ENCODE data around the gene ACSL1.
"Not testable (repeated sequence)": the region's sequence is repeated elsewhere in the genome, so short reads cannot be mapped to it uniquely, and the experiment has no call there.

ACSL1 gene

DNA sequence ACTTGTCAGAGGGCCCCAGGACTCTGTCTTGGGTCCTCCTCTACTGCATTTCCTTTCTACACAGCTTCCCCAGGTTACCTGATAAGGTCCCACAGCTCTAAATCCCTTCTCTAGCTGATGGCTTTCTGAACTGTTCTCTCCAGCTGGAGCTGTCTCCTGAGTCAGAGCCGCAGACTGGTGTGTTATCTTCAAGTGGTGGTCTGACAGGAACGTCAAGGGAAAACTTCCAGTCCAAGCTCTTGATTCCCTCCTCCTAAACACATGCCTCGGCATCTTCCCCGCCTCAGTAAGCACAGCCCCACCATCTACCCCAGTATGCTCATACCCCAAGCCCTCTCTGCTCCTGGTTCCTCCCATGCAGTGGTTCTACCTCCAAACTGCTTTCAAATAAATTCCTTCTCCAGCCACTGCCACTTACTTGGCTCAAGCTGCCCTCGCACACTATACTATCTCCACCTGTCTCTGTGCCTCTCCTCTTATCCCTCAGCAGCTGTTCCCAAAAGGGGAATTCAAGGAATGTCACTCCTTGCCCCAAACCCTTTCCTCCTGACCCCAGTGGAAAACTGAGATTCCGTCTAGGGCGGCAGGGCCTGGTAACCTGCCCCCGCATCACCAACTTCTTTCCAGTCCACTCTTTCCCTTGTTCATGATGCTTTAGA, 74.7 kb downstream of the ACSL1 start:
- DNase-seq, result no peak

DNA sequence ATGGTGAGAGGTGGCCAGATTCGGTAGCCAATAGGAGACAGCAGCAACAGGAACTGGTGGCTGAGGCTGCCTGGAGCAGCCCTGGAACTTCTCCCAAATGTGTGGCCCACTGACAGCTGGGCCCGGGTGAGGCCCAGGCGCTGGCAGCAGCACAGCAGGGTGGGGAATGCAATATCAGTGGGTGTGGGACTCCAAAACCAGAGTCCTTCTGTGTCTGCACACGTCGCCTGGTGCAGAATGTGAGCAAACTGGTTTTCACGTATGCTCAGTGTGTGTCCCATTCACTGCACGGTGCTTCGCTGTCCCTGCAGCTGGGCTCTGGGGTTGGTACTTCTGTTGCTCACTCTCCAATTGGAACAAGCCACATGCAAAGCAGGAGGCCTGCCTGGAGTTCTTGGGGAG, 77.5 kb downstream of the ACSL1 start:
- no peak for DNase-seq

DNA sequence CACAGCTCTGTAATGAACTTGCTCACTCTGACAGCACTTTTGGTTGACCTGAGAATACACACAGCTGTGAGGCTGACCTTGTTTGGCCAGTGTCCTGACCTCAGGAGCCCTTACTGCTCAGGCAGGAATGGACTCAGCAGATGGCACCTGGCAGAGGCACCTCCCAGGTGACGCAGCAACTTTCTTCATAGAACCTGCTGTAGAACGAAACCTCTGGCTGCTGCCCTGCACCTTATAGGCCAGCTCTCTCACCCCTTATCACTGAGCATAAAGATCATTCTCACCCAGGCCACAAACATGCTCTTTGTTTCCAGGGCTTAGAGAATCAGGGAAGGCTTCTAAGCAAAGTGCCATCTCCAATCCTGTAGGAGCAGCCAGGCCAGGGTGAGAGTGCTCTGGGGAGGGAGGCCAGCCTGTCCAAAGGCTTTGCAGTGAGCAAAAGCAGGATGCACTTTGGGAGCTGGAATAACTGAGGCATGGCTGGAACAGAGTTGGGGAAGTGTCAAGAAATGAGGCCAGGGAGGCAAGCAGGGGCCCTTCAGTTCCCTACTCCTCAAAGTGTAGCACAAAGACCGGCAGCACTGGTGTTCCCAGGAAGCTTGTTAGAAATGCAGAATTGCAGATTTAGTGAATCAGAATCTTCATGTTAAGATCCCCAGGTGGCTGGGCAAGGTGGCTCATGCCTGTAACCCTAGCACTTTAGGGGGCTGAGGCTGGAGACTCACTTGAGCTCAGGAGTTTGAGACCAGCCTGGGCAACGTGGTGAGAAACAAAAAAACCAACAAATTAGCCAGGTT, 78.5 kb downstream of the ACSL1 start:
- no peak for DNase-seq

DNA sequence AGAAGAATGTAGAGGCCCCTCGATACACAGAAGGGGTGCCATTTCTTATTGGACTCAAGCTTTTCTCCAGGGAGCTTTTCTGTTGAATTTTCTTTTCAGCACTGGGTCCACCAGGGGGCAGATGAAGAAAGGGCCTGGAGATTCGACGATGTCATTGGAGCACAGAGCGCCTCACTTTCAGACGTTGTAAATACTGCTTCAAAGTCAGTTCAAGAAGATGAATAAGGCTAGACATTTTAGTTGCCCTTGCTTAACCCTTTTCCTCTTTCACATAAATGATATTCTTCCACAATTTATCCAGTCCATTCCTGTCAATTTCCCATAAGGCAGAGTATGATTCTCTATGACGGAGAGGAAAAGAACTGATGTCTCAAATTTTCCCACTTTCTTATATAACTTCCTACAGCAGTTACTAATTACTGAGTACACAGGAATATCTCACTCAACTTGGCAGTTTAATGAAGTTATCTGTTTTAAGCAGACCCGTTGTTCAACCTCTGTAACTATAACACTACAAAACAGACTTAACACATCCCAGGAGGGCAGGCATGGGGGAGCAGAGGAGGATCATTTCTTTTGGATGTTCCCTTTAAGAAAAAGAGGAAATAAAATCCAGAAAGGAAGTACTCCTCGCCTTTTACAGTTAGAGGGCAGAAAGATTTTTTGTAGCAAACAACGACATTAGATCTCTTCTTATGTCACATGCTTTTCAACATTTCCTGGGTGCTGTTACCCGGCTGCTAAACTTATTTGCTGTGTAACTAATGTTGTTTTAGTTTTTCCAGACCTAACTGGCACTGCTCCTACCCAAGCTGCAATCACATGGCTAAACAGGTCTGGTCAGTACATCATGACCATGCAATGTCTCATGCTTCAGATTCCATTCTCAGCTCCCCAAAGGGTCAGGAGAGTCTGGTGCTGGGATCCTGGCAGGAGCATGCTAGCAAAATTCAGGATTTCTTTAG, 79.7 kb downstream of the ACSL1 start:
- DNase-seq, result peak; percentile 68

DNA sequence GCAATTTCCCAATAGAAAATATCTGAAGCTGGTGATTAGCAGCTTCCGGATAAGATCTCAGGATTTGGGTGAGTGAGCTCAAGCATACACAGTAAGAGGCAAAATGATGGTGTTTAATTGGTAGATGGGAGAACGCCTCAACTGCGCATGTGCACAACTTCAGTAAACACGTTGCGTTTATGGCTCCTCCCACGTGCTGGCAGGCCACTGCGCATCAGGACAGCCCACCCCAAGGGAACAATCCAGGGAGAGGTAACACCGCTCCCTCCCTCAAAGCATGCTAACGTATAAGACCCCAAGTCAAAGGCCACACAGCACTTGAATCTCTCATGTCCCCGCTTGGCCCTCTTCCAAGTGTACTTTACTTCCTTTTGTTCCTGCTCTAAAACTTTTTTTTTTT, 81.5 kb downstream of the ACSL1 start:
- no peak for DNase-seq

DNA sequence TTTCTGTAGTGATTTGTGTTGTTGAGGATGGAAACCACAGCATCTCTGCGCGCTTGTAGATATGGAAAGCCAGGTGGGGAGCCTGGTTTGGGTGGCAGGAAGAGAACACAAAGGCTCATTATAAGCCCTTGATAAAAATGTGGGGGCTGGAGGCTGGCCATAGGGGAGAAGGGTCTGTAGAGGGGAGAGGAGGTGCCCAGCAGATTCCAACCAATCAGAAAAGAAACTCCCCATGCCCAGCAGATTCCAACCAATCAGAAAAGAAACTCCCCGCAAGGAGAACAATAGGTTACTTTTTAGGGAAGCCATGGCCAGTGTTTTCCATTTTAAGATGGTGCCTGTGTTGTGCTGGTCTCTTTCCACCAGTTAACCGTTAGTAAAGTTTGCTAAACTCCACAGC, 82.1 kb downstream of the ACSL1 start:
- DNase-seq, result no peak

DNA sequence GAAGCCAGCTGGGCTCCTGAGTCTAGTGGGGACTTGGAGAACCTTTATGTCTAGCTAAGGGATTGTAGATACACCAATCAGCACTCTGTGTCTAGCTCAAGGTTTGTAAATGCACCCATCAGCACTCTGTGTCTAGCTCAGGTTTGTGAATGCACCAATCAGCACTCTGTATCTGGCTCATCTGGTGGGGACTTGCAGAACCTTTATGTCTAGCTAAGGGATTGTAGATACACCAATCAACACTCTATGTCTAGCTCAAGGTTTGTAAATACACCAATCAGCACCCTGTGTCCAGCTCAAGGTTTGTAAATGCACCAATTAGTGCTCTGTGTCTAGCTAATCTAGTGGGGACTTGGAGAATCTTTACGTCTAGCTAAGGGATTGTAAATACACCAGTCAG, 84.1 kb downstream of the ACSL1 start:
- not testable (repeated sequence) for DNase-seq

DNA sequence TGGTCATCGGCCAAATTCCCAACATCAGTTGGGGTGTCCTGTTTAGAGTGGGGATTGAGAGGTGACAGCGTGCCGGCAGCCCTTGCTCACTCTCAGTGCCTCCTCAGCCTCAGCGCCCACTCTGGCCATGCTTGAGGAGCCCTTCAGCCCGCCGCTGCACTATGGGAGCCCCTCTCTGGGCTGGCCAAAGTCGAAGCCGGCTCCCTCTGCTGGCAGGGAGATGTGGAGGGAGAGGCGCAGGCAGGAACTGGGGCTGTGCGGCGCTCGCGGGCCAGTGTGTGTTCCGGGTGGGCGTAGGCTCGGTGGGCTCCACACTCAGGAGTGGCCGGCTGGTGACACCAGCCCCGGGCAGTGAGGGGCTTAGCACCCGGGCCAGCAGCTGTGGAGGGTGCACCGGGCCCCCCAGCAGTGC, 84.8 kb downstream of the ACSL1 start:
- no peak for DNase-seq

DNA sequence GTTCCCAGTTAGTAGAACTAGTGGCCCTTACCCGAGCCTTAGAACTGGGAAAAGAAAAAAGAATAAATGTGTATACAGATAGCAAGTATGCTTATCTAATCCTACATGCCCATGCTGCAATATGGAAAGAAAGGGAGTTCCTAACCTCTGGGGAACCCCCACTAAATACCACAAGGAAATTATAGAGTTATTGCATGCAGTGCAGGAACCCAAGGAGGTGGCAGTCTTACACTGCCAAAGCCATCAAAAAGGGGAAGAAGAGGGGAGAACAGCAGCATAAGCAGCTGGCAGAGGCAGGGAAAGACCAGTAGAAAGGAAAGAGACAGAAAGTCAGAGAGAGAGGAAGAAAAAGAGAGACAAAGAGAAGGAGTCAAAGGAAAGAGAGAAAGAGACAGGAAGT, 86.2 kb downstream of the ACSL1 start:
- not testable (repeated sequence) for DNase-seq

DNA sequence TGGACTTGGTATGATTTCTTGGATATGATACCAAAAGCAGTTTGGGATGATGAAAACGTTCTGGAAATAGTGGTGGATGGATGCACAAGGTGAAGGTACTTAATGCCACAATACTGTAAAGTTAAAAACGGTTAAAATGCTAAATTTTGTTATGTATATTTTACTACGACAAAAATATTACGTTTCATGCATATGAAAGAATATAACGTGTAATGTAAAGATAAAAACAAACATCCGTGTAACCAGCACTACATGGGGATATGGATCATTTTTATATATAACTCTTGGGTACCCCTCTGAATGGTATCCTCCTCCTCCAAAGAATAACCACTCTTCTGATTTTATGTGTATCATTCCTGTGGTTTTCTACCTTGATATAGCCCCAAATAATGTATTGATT, 91.0 kb downstream of the ACSL1 start:
- DNase-seq, result no peak

DNA sequence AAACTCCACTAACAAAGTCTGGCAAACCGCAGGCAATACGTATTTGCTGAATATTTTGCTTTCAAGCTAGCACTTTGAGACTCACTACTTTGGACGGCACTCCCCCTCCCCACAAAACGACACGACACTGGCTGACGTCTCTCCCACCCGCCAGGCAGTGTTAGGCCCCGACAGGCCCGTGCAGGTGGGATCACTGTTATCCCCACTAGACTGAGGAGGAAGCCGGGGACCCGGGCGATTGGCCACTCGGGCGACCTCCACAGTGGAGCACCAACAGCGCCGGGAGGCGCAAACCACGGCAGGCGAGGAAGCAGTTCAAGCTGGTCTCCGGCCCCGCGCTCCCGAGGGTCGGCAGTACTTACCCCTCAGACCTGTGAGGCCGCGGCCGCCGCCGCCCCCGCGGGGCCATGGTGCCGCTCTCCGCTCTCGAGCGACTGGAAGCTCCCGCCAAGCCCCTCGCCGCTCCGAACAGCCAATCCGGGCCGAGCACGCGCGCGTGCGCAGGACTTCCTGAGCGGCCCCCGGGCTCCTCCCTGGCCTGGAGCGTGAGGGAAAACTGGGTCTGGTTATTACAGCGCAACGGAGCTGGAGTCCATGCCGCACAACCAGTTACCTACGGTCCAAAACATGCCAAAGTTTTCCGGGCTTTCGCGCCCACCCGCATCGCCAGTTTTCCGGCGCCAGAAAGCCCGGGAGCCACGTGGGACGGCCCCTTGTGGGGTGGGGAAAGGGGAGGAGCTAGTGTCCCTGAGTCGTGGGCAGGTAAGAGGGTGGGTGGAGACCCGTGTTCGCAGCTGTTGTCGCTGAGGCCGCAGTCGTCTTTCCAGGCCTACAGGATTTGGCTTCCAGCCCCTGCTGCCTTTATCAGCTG, 91.9 kb downstream of the ACSL1 start, which contains the start of gene CENPU:
CENPU (minus strand) TSS at position 443 of the 871 bp plus-strand sequence; CDS start at position 409, 34 bp downstream.
- DNase-seq, result peak; percentile 98

DNA sequence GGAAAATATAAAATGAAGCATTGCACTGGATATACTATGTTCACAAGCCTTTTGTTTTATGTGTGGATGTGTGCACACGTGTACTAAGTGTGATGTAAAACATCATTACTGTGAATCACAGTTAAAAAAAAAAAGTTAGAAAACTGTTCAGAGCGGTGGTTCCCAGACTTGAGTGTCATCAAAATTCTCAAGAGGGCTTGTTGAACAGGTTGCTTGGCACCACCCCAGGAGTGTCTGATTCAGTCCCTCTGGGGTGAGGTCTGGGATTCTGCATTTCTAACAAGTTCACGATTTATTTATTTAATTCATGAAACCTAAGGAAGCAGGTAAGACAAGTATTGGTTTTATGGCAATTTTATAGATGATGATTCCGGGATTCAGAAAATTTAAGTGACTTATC, 93.6 kb downstream of the ACSL1 start:
- DNase-seq, result peak; percentile 39

DNA sequence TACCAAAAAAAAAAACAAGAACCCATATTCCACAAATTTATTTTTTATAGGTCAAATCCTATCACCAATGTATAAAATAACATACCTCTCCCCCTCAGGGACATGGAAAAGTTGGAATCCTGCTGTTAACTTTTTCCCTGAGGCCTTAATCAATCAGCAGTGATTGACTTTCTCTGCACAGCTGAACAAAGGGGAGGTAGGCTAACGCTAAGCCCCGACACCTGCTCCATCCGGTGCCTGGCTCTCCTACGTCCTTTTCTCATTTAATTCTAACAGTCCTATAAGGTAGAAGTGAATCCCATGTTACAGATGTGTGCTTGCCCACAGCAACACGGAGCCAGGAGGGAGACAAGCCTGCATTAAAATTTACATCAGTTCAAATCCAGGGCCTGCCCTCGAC, 94.7 kb downstream of the ACSL1 start:
- DNase-seq, result no peak

DNA sequence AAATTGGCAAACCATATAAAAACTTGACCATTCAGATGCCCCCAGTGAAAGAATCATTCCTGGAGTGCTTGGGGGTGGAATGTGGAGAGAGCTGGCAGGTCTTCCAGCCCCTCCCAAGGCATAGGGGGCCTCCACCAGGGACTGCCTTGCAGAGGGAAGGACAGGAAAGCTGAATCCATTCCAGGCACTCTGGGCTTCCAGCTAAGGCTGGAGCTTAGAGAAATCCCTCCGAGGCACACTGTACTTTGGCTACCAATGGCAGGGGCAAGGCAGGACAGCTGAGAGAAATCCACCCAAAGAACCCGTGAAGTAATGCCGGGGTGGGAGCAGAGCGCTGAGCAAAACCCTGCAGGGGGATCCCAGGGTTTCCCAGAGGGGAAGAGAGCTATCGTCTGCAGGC, 95.8 kb downstream of the ACSL1 start:
- DNase-seq, result no peak

DNA sequence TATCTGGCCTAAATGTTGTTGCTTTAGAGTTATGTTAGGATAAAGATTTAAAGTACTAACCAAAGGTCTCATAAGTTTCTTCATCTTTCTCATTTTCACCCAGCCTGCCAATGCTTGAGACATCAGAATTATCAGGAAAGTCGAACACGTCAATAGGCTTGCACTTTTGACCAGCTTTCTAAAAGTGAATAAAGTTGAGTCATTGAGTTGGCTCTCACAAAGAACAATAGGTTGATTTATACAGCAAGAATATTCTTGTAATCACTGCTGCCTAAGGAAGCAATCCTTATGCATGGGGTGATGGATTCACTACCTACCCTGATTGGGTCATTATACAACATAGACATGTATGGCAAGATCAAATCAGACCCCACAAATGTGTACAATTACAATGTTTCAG, 96.9 kb downstream of the ACSL1 start:
- DNase-seq, result no peak

DNA sequence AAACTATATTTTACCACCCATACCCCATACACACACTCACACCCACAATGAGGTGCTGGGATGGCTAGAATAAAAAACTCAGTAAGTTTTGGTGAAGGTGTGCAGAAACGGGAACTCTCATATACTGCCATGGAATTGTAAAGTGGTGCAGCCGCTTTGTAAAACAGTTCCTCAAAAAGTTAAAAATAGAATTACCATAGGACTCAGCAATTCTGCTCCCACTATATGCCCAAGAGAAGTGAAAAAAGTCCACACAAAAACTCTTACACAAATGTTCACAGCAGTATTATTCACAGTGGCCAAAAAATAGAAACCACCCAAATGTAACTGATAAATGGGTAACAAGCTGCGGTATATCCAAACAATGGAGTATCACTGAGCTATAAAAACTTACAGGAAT, 98.3 kb downstream of the ACSL1 start:
- no peak for DNase-seq

DNA sequence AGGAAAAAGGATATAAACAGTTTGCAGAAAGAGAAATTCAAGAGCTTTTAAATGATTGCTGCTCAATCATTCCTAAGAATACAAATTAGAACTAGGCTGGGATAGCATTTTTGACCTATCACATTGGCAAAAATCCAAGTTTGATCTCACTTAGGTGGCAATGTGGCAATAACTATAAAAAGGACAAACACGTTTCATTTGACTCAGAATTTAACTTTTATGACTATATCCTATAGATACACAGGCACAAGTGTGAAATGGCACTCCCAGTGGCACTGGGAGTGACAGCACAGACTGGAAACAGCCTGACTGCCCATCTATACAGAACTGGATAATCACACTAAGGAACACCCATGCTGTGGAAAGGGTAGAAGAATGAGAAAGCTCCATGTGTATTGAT, 103.0 kb downstream of the ACSL1 start:
- DNase-seq, result no peak

DNA sequence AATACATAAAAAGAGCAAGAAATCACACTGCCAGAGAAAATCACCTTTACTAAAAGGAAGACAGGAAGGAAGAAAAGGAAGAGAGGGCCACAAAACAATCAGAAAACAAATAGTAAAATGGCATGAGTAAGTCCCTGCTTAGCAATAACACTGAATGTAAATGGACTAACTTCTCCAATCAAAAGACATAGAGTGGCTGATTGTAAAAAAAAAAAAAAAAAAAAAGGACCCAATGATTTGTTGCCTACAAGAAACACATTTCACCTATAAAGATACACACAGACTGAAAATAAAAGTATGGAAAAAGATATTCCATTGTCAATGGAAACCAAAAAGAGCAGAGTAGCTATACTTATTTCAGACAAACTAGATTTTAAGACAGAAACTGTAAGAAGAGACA, 104.5 kb downstream of the ACSL1 start:
- DNase-seq, result no peak

DNA sequence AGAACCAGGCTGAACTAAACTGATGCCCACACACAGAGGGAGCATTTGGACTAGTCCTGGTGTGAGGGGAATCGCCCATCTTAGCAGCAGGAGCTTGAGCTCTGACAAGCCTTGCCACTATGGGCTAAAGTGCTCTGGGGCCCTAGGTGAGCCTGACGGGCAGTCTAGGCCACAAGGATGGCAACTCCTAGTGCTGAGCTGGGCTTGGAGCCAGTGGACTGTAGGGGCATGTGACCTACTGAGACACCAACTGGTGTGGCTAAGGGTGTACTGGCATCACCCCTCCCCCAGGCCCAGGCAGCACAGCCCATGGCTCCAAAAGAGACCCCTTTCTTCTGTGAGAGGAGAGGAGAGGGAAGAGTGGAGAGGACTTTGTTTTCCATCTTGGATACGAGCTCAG, 106.4 kb downstream of the ACSL1 start:
- DNase-seq, result no peak

DNA sequence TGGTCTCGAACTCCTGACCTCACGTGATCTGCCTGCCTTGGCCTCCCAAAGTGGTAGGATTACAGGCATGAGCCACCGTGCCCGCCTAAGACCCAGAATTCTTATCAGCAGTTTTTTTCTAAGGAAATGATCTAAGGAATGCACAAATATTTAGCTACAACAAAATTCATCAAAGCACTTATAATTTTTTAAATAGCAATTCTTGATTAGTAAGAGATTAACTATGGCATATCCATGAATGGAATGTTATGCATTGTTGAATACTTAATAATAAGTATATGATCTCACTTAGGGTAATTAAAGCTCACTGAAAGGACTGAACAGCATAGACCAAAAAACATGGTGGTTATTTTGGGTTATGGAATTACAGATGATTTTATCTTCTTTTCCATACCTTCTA, 110.2 kb downstream of the ACSL1 start:
- DNase-seq, result no peak

DNA sequence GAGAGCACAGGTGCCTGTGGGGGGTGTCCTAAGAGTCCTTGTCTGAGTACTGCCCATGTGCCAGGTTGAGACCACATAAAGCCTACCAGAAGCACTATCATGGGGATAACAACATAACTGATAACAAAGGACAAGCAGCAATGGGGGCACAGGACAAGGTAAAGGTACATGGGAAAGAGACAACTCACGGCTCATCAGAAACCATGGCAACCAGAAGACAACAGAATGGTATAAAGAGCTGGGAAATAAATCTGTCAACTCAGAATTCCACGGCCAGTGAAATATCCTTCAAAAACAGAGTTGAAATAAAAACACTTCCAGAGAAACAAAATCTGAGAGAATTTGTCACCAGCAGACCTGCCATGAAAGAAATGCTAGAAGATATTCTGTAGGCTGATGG, 111.9 kb downstream of the ACSL1 start:
- no peak for DNase-seq

DNA sequence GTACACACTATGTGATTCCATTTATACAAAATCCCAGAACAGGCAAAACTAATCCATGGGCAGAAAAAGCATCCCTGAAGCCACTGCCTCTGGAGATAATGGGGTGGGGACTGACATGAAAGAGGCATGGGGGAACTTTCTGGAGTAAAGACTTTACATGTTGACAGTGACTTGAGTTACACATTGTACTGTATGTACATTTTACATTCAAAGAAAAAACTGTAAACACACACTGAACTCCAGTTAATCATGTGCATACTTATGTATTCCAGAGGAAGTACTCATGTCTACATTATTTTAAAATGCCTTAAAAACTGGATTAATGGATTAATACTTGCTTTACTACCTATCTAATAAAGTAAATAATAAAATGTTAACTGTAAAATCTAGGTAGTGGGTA, 113.4 kb downstream of the ACSL1 start:
- no peak for DNase-seq
